HG03045 (cell line): Measurements from ENCODE around the gene COX5A.
"Not testable (repeated sequence)": the region's sequence is repeated elsewhere in the genome, so short reads cannot be mapped to it uniquely, and the experiment has no call there.

Experiments
- ATAC-seq: cut with Tn5 transposase; IDR thresholded peaks from one replicate; pipeline ENCODE4 v1.9.1; 2021; ENCODE audit warnings: mild to moderate bottlenecking, moderate library complexity; ENCODE audit not compliant: unreplicated experiment

The COX5A gene

GRCh38 chr15:74902295-74903075 is 35.4 kb downstream of the COX5A start:
- ATAC-seq: no peak

DNA sequence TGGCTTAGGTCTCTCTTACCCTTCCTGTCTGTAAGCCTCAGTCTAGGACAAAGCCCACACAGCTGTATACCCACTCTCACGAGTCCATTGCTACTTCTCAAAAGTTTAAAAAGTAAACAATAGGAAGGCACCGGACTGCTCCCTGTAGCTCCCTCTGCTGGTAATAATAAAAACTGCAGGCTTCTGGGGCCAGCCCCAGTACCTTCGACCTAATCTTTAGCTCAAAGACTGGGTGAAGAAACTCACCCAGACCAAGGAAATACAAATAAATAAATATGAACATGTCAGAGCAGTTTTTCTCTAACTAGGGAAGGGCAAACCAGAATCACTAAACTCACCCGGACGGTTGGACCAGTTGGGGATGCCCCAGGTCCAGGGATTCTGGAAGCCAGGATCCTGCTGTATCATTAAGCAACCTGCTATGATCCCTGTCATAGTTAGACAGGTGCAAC is 36.2 kb downstream of the COX5A start:
- no peak for ATAC-seq

GRCh38 chr15:74897300-74897701 is 40.6 kb downstream of the COX5A start:
- ATAC-seq: no peak

DNA sequence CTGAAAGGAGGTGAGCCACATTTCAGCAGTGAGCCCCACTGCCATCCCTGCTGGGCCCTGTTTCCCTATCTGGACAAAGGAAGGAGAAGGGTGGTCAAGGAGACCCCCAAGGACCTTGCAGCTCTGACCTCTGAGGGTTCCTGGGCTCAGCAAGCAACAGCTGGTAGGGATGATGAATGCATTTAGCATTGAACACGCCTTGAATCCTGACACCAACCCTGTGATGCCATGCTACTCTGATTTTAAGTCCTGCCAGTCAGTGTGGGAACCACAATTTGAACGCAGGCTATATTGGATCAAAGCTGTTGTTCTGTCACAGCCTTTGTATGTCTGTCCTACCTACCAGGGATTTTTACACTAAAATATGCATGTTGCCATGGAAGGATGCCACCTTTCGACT is 41.6 kb downstream of the COX5A start:
- no peak for ATAC-seq

GRCh38 chr15:74895830-74896229 is 42.0 kb downstream of the COX5A start:
- no peak for ATAC-seq

GRCh38 chr15:74894383-74894782 is 43.5 kb downstream of the COX5A start:
- ATAC-seq: not testable (repeated sequence)

DNA sequence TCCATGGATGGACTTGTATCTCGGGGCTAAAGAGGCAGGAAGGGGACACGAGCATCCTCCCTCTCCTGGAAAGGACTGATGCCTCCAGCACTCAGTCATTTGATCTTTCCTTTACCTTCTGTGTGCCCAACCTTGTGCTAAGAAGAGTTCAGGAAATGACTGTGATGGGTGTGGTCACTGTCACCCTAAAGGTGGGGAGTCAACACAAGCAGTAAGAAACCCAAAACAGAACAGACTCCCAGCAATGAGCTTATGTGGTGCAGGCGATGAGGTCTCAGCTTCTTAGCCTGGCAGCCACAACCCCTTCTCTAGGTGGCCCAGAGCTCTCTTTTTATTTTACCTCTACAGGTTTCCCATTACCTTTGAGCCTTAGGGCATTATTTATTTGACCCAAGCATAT is 44.2 kb downstream of the COX5A start:
- no peak for ATAC-seq

DNA sequence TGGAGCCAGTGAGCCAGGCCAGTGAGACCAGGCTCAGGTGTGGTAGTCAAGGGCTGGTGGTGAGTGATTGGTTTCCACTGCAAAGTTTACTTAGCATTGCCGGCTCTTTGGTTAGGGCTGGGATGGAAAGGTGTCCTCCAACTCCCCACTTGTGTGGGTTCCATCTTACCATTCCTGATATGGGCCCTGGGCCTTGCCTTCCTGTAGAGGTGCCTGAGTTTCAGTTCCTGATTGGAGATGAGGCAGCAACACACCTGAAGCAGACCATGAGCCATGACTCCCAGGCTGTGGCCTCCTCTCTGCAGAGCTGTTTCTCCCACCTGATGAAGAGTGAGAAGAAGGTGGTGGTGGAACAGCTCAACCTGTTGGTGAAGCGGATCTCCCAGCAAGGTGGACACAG is 44.9 kb downstream of the COX5A start:
- ATAC-seq: no peak

DNA sequence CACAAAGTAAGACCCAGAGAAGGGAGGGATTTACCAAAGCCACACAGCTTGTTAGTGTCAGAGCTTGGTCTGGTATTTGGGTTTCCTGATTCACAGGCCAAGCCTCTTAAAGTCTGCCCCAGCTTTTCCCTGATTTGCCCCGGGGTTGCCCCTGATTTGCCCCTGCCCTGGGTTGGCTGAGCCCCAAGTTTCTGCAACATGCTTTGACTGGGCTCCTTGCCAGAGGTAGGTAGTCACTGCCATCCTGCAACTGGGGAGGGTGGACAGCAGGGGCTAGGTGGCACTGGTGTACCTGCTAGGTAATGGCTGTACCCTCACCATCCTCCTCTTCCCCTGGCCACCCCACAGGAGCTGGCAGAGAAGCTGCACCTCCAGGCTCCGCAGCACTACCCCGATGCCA is 45.6 kb downstream of the COX5A start:
- ATAC-seq: no peak

DNA sequence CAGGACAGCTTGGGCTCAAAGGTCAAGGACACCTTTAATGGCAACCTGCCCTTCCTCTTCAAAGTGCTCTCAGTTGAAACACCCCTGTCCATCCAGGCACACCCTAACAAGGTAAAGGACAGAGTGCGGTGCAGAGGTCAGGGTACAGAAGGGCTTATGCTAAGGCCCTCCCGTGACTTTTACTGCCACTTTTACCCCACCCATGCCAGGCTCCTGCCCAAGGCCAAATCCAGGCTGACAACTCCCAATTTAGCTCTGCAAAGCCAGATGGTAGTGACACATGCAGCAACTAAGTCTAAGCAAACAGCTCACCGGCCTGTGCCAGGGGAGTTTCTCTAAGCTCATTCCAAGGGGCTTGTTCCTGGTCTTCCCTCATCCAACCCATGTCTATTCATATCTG is 46.4 kb downstream of the COX5A start:
- ATAC-seq: no peak

GRCh38 chr15:74890665-74890960 is 47.3 kb downstream of the COX5A start:
- no peak for ATAC-seq

DNA sequence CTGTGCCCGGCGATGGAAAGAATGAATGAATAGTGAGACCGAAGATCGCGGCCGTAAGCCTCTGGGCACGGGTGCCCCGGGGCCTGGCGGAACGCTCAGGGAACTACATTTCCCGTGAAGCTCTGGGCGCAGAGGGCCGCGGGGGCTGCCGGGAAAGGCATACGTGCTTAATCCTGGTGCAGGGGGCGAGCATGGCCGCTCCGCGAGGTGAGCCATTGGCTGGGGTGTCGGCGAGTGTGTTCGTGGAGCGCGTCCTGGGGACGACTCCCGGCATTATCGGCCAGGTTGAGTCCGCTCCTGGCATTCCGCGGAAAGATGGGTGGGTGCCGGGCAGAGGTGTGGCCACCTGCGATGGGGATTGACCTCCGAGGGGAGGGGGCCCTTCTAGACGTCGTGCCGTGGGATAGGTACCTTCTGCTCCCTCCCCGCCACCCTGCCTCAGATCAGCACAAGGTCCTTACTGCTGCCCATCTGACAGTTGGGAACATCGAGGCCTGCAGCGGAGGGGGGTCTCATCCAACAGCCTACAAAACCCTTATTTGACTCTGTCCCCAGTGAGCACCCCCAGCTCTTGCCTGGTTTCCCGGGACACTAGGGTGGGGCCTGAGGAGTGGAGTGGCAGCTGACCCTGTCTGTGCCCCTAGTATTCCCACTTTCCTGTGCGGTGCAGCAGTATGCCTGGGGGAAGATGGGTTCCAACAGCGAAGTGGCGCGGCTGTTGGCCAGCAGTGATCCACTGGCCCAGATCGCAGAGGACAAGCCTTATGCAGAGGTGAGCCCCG is 47.8 kb downstream of the COX5A start, which contains the start of gene MPI:
TSS of gene MPI (plus strand) at position 160 of the 782 bp plus-strand sequence. CDS start at position 192, 32 bp downstream.
- peak; percentile 87 for ATAC-seq

DNA sequence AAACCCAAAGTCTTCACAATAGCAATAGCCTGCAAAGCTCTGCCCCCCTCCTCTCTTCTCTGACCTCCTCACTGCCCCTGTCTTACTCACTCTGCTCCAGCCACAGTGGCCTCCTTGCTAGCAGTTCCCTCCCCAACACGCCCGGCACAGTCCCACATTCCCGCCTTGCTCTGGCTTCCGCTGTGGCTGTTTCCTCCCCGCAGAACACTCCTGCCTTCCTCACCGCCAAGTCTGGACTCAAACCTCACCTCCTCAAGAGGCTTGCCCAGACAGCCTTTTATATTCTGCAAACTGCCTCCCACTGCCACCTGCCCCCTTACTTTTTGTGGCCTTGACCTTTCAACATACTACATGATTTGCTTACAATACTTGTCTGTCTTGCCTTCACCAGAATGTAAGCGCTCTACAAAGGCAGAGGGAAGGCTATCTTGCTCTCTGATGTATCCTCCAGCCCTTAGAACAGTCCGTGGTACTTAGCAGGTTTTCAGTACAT is 48.4 kb downstream of the COX5A start:
- no peak for ATAC-seq

- no peak for ATAC-seq
Observed at GRCh38 chr15:74888716-74889115, 49.2 kb downstream of the COX5A start.

DNA sequence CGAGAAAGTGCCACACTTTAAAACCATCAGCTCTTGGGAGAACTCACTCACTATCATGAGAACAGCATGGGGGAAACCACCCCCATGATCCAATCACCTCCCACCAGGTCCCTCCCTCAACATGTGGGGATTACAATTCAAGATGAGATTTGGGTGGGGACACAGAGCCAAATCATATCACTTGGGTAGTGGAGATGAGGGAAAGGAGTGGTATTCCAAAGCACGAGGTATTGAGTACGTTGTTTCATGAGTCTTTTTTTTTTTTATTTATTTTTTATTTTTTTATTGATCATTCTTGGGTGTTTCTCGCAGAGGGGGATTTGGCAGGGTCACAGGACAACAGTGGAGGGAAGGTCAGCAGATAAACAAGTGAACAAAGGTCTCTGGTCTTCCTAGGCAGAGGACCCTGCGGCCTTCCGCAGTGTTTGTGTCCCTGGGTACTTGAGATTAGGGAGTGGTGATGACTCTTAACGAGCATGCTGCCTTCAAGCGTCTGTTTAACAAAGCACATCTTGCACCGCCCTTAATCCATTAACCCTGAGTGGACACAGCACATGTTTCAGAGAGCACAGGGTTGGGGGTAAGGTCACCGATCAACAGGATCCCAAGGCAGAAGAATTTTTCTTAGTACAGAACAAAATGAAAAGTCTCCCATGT is 50.2 kb downstream of the COX5A start:
- ATAC-seq: not testable (repeated sequence)

- ATAC-seq: no peak
Observed at GRCh38 chr15:74885461-74885860, 52.4 kb downstream of the COX5A start.

DNA sequence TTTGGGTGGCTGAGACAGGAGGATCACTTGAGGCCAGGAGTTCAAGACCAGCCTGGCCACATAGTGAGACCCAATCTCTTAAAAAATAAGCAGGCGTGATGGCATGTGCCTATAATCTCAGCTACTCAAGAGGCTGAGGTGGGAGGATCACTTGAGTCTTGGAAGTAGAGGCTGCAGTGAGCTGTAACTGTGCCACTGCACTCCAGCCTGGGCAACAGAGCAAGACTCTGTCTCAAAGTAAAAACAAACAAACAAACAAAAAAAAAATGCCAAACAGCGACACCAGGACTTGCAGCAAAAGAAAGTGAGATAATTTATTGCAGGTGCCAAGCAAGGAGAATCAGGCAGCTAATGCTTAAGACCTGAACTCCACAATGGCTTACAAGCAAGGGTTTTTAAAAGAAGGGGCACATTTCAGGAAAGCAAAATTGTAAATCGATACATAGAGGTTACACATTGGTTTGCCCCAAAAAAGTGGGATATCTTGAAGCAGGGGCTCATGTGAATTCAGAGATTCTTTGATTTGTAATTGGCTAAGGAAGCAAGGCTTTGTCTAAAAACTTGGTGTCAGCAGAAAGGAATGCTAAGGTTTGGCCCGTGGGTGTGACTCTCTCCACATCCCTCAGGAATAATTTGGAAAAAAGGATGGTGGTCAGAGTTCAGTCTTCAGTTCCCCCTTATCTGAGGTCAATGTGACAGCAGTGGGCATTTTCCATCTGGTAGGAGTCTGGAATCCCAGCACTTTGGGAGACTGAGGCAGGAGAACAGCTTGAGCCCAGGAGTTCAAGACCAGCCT is 53.2 kb downstream of the COX5A start:
- no peak for ATAC-seq

- no peak for ATAC-seq
Observed at GRCh38 chr15:74882528-74882927, 55.3 kb downstream of the COX5A start.

- ATAC-seq: no peak
Observed at GRCh38 chr15:74878273-74878672, 59.6 kb downstream of the COX5A start.

- no peak for ATAC-seq
Observed at GRCh38 chr15:74873756-74874424, 64.0 kb downstream of the COX5A start.
